H1 (cell line): ENCODE results near the gene CDHR2. TPM values are rescaled to one million over a fixed set of nuclear protein-coding genes. Genes with fewer than 3 reads are reported as not detected.

ENCODE experiments used
- ASH2L ChIP-seq: fragments of 200-600, 300-600 bp; sonication (generic); IDR thresholded peaks from one replicate; pipeline ENCODE4 v1.7.1; 2017; ENCODE audit warnings: low read length
- CBX8 ChIP-seq: fragments of 300-800, 300-1000 bp; sonication (generic); IDR thresholded peaks from 2 replicates; pipeline ENCODE4 v1.7.1; 2016; ENCODE audit warnings: low read depth, low read length, borderline replicate concordance
- CHD2 ChIP-seq: IDR thresholded peaks from 2 replicates; pipeline ENCODE4 v1.6.1; 2012; ENCODE audit warnings: low read length, improper control_type of control experiment
- EGR1 ChIP-seq: IDR thresholded peaks from 2 replicates; pipeline ENCODE4 v1.6.1; 2011; ENCODE audit warnings: low read depth, low read length, borderline replicate concordance
- GABPA ChIP-seq: IDR thresholded peaks from 2 replicates; pipeline ENCODE4 v1.6.1; 2011; ENCODE audit warnings: mild to moderate bottlenecking, low read length, moderate library complexity, borderline replicate concordance; ENCODE audit not compliant: insufficient read depth
- HDAC6 ChIP-seq: IDR thresholded peaks from one replicate; pipeline ENCODE4 v1.7.1; 2012; ENCODE audit warnings: low read depth, mild to moderate bottlenecking, inconsistent platforms, low read length, moderate library complexity
- RFX5 ChIP-seq: IDR thresholded peaks from 2 replicates; pipeline ENCODE4 v1.6.1; 2011; ENCODE audit warnings: low read depth, low read length, improper control_type of control experiment, borderline replicate concordance
- SIN3A ChIP-seq, 2 experiments: IDR thresholded peaks in 1 of 2; conservative IDR thresholded peaks in 1 of 2; 2 replicates each; pipeline ENCODE4 v1.6.1; 2011 to 2012; ENCODE audit warnings: low read length in 2 of 2, improper control_type of control experiment in 1 of 2, low read depth in 1 of 2, mild to moderate bottlenecking in 1 of 2
- ZNF274 ChIP-seq: IDR thresholded peaks from 2 replicates; pipeline ENCODE4 v1.7.0; 2012; ENCODE audit warnings: low read length, borderline replicate concordance; ENCODE audit errors: extremely low read depth
- polyA plus RNA-seq, 7 experiments: library from polyadenylated mRNA; depleted of rRNA in 3 of 7; stranded (reverse) in 5 of 7; unstranded in 2 of 7; fragments of >200 nt in 5 of 7; fragments of 200-250 nt in 2 of 7; gene quantifications; 1 replicate in 5 of 7; 2 replicates in 1 of 7; 4 replicates in 1 of 7; pipeline versions ENCODE4 v1.2.1 to v1.2.3, GENCODE V29; 2011 to 2013; ENCODE audit warnings: missing spikeins in 2 of 7, mixed read lengths in 2 of 7
- total RNA-seq: library from RNA; stranded (reverse); fragmentation: NEBNext Ultra II Directional; extraction: Animal tissue kit (Norgen Biotek cat#: 25700); gene quantifications from 2 replicates; pipeline ENCODE4 v1.2.1, GENCODE V29; 2021
- TF ChIP-seq, protein P1 (sequence below): IDR thresholded peaks from 2 replicates; pipeline ENCODE4 v1.6.1; 2011; ENCODE audit warnings: low read length, improper control_type of control experiment
- TF ChIP-seq, protein P2 (sequence below): fragments of 300-600 bp; sonication (generic); IDR thresholded peaks from 2 replicates; pipeline ENCODE4 v1.7.1; 2012; ENCODE audit warnings: low read length, moderate library complexity, mild to moderate bottlenecking, inconsistent platforms; ENCODE audit not compliant: insufficient replicate concordance

CDHR2 gene
- total and polyA plus RNA-seq, 2 of the 8 experiments (the other 6 are each of a cell fraction or from before 2014, with no cell fraction given): 0.02 to 0.43 TPM

DNA sequence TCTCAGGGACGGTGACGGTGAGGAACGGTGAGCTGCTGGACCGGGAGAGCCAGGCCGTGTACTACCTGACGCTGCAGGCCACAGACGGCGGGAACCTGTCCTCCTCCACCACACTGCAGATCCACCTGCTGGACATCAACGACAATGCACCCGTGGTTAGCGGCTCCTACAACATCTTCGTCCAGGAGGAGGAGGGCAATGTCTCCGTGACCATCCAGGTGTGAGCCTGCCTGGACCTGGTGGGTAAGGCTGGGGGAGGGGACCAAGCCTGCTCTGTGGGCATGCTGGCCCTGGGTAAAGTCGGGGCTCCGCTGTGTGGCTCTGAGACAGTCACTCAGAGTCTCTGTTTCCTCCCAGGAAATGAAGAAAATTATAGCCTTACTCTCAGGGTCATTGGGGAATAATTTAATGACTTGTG lies 29.3 kb downstream of the CDHR2 start (continued):
- TF ChIP-seq CHD2 (no peak), EGR1 (no peak), CBX8 (no peak), GABPA (peak; percentile 49; the same call in 1 of the 2 replicates), HDAC6 (no peak), ASH2L (no peak), ZNF274 (no peak), SIN3A (conservative IDR thresholded peaks at IDR 0.05 in 1 of 2, IDR thresholded peaks at IDR 0.05 in 1 of 2; ENCODE audit: low read depth in 1 of 2, low read length in 2 of 2) (no peak), RFX5 (no peak)
- TF ChIP-seq, protein P1, sequence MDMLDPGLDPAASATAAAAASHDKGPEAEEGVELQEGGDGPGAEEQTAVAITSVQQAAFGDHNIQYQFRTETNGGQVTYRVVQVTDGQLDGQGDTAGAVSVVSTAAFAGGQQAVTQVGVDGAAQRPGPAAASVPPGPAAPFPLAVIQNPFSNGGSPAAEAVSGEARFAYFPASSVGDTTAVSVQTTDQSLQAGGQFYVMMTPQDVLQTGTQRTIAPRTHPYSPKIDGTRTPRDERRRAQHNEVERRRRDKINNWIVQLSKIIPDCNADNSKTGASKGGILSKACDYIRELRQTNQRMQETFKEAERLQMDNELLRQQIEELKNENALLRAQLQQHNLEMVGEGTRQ: no peak
- TF ChIP-seq, protein P2, sequence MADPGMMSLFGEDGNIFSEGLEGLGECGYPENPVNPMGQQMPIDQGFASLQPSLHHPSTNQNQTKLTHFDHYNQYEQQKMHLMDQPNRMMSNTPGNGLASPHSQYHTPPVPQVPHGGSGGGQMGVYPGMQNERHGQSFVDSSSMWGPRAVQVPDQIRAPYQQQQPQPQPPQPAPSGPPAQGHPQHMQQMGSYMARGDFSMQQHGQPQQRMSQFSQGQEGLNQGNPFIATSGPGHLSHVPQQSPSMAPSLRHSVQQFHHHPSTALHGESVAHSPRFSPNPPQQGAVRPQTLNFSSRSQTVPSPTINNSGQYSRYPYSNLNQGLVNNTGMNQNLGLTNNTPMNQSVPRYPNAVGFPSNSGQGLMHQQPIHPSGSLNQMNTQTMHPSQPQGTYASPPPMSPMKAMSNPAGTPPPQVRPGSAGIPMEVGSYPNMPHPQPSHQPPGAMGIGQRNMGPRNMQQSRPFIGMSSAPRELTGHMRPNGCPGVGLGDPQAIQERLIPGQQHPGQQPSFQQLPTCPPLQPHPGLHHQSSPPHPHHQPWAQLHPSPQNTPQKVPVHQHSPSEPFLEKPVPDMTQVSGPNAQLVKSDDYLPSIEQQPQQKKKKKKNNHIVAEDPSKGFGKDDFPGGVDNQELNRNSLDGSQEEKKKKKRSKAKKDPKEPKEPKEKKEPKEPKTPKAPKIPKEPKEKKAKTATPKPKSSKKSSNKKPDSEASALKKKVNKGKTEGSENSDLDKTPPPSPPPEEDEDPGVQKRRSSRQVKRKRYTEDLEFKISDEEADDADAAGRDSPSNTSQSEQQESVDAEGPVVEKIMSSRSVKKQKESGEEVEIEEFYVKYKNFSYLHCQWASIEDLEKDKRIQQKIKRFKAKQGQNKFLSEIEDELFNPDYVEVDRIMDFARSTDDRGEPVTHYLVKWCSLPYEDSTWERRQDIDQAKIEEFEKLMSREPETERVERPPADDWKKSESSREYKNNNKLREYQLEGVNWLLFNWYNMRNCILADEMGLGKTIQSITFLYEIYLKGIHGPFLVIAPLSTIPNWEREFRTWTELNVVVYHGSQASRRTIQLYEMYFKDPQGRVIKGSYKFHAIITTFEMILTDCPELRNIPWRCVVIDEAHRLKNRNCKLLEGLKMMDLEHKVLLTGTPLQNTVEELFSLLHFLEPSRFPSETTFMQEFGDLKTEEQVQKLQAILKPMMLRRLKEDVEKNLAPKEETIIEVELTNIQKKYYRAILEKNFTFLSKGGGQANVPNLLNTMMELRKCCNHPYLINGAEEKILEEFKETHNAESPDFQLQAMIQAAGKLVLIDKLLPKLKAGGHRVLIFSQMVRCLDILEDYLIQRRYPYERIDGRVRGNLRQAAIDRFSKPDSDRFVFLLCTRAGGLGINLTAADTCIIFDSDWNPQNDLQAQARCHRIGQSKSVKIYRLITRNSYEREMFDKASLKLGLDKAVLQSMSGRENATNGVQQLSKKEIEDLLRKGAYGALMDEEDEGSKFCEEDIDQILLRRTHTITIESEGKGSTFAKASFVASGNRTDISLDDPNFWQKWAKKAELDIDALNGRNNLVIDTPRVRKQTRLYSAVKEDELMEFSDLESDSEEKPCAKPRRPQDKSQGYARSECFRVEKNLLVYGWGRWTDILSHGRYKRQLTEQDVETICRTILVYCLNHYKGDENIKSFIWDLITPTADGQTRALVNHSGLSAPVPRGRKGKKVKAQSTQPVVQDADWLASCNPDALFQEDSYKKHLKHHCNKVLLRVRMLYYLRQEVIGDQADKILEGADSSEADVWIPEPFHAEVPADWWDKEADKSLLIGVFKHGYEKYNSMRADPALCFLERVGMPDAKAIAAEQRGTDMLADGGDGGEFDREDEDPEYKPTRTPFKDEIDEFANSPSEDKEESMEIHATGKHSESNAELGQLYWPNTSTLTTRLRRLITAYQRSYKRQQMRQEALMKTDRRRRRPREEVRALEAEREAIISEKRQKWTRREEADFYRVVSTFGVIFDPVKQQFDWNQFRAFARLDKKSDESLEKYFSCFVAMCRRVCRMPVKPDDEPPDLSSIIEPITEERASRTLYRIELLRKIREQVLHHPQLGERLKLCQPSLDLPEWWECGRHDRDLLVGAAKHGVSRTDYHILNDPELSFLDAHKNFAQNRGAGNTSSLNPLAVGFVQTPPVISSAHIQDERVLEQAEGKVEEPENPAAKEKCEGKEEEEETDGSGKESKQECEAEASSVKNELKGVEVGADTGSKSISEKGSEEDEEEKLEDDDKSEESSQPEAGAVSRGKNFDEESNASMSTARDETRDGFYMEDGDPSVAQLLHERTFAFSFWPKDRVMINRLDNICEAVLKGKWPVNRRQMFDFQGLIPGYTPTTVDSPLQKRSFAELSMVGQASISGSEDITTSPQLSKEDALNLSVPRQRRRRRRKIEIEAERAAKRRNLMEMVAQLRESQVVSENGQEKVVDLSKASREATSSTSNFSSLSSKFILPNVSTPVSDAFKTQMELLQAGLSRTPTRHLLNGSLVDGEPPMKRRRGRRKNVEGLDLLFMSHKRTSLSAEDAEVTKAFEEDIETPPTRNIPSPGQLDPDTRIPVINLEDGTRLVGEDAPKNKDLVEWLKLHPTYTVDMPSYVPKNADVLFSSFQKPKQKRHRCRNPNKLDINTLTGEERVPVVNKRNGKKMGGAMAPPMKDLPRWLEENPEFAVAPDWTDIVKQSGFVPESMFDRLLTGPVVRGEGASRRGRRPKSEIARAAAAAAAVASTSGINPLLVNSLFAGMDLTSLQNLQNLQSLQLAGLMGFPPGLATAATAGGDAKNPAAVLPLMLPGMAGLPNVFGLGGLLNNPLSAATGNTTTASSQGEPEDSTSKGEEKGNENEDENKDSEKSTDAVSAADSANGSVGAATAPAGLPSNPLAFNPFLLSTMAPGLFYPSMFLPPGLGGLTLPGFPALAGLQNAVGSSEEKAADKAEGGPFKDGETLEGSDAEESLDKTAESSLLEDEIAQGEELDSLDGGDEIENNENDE: no peak
